MCF 10A (cell line): Measurements from ENCODE around the gene ALKBH2. TPM values are rescaled to one million over a fixed set of nuclear protein-coding genes. Genes with fewer than 3 reads are reported as not detected.

Source experiments
- BruUV-seq: library from RNA; stranded (reverse); fragments of 400-500 nt; replicated peaks from 2 replicates; lab custom pipeline; 2021; lab: Mats Ljungman, UMichigan
- CTCF ChIA-PET: fragments of 300-600 bp; sonication (Branson Sonifier 250); formaldehyde crosslinking; extraction: SDS; loops from one replicate; lab custom pipeline; 2021; ENCODE audit warnings: antibody characterized with exemption, inconsistent platforms; lab: Yijun Ruan, JAX
- POLR2A ChIA-PET: fragments of 300-600, 350-650 bp; sonication (Branson Sonifier 250); formaldehyde crosslinking; extraction: SDS; loops from one replicate; lab custom pipeline; 2020; ENCODE audit warnings: antibody characterized with exemption, inconsistent platforms; lab: Yijun Ruan, JAX
- DNase-seq: peaks from one replicate; pipeline ENCODE4 v3.0.0-alpha.2; 2018; ENCODE audit not compliant: unreplicated experiment
- H3K27ac Mint-ChIP-seq: one replicate; pipeline ENCODE4 v1.8.0; 2022; ENCODE audit warnings: mild to moderate bottlenecking, low read depth, mixed read lengths; ENCODE audit not compliant: unreplicated experiment
- H3K27me3 Mint-ChIP-seq: one replicate; pipeline ENCODE4 v1.8.0; 2022; ENCODE audit warnings: mixed read lengths; ENCODE audit not compliant: insufficient read depth, unreplicated experiment
- H3K36me3 Mint-ChIP-seq: one replicate; pipeline ENCODE4 v1.8.0; 2022; ENCODE audit warnings: mild to moderate bottlenecking, moderate library complexity, mixed read lengths; ENCODE audit not compliant: insufficient read depth, unreplicated experiment
- H3K4me1 Mint-ChIP-seq: one replicate; pipeline ENCODE4 v1.8.0; 2022; ENCODE audit warnings: mixed read lengths; ENCODE audit not compliant: insufficient read depth, unreplicated experiment
- H3K4me3 Mint-ChIP-seq: one replicate; pipeline ENCODE4 v1.8.0; 2022; ENCODE audit warnings: mild to moderate bottlenecking, moderate library complexity, mixed read lengths; ENCODE audit not compliant: unreplicated experiment
- H3K9me3 Mint-ChIP-seq: one replicate; pipeline ENCODE4 v1.8.0; 2022; ENCODE audit warnings: mixed read lengths; ENCODE audit not compliant: unreplicated experiment
- intact Hi-C: fragments of 100-400 bp; cut with micrococcal nuclease; formaldehyde crosslinking; loops from 2 replicates; pipeline ENCODE4 v1.14.1; 2022
- total RNA-seq: library from RNA; stranded (reverse); gene quantifications from 2 replicates; pipeline ENCODE4 v1.2.3, GENCODE V29; 2022
- TF ChIP-seq, protein P1 (sequence below): fragments of 200-600 bp; IDR thresholded peaks from one replicate; pipeline ENCODE4 v1.8.0; 2022; ENCODE audit warnings: antibody characterized with exemption, mild to moderate bottlenecking; ENCODE audit not compliant: unreplicated experiment

The ALKBH2 gene
- total RNA-seq, 1 experiment from 2014 or later: 48.9 TPM

DNA sequence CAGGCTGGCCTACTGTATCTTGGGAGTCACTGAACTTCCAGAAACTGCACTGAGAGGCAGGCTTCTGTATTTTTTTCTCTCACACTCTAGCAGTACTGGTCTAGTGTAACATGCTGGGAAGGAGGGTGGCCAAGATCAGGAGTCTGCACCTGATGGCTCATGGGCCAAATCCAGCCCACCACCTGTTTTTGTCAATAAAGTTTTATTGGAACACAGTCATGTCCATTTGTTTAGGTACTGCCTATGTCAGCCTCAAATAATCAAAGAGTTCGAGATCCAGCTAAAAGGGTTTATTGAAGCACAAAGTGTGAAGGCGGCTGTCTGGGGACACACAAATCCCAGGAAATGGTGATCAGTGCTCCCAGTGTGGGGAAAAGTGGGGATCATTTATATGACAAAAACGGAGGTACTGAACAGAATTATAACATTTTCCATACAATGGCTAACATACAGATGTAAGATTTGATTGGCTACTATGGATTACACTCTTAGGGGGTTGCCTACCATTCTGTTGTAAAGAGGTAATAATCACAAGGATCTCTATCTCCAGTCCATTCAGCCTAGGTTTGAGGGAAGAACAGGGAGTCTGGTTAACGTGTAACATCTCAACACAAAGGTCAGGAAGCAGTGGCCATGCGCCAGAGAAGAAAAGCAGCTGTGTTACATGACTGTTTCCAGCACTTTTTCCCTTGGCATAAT lies 28.0 kb downstream of the ALKBH2 start:
- BruUV-seq: no TSS peak
- CTCF ChIA-PET: no interaction called here
- no peaks in the 10 kb centered on the region for H3K4me1 Mint-ChIP-seq
- POLR2A ChIA-PET: interaction anchor here (1.4 kb wide), 1 partner anchor 27 kb away, joined by 4 read pairs; no protein-coding TSS in a partner anchor
- H3K4me3 Mint-ChIP-seq: no peak overlapping the region
- TF ChIP-seq, protein P1, sequence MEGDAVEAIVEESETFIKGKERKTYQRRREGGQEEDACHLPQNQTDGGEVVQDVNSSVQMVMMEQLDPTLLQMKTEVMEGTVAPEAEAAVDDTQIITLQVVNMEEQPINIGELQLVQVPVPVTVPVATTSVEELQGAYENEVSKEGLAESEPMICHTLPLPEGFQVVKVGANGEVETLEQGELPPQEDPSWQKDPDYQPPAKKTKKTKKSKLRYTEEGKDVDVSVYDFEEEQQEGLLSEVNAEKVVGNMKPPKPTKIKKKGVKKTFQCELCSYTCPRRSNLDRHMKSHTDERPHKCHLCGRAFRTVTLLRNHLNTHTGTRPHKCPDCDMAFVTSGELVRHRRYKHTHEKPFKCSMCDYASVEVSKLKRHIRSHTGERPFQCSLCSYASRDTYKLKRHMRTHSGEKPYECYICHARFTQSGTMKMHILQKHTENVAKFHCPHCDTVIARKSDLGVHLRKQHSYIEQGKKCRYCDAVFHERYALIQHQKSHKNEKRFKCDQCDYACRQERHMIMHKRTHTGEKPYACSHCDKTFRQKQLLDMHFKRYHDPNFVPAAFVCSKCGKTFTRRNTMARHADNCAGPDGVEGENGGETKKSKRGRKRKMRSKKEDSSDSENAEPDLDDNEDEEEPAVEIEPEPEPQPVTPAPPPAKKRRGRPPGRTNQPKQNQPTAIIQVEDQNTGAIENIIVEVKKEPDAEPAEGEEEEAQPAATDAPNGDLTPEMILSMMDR: no peak
- H3K36me3 Mint-ChIP-seq: peaks cover 30% of the 10 kb centered on the region
- no peak overlapping the region for H3K27ac Mint-ChIP-seq
- no peaks in the 10 kb centered on the region for H3K9me3 Mint-ChIP-seq
- intact Hi-C loops: no loop called here
- no peaks in the 10 kb centered on the region for H3K27me3 Mint-ChIP-seq
- no peak for DNase-seq

DNA sequence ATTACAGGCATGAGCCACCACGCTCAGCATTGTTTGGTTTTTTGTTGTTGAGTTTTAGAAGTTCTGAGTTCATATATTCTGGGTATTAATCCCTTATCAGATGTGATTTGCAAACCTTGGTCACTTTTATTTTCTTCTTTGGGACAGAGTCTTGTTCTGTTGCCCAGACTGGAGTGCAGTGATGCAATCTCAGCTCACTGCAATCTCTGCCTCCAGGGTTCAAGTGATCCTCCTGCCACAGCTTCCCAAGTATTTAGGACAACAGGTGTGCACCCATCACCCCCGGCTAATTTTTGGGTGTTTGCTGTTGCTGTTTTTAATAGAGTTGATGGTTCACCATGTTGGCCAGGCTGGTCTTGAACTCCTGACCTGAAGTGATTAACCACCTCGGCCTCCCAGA lies 29.1 kb downstream of the ALKBH2 start:
- Mint-ChIP-seq H3K9me3 (no peaks in the 10 kb centered on the region), H3K36me3 (peaks cover 23% of the 10 kb centered on the region), H3K27ac (no peak overlapping the region), H3K4me1 (no peaks in the 10 kb centered on the region), H3K4me3 (no peak overlapping the region), H3K27me3 (no peaks in the 10 kb centered on the region)
- BruUV-seq: no TSS peak
- DNase-seq: no peak
- ChIA-PET POLR2A (interaction anchor here (0.7 to 1.1 kb wide), 2 partner anchors 10 to 35 kb away, joined by 3 to 4 read pairs; no protein-coding TSS in a partner anchor), CTCF (no interaction called here)
- TF ChIP-seq, protein P1: no peak
- intact Hi-C loops: no loop called here

DNA sequence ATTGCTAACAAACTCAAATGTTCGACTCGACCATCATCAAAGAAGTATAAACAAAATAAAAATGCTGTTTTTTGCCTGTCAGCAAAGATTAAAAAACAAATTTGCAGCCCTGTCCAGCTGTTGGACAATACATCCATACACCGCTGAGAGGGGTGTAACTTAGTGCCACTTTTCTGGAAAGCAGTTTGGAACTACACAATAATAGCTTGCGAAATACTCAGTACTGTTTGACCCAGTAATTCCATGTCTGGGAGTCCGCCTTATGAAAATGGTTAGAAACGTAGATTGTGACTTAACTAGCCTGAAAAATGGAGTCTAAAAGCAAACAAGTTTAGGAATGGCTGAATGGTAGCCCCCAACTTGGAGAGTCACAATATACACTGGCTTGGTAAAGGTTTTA lies 34.5 kb downstream of the ALKBH2 start:
- H3K9me3 Mint-ChIP-seq: no peaks in the 10 kb centered on the region
- H3K4me1 Mint-ChIP-seq: peaks cover 3% of the 10 kb centered on the region
- CTCF ChIA-PET: interaction anchor here (0.7 kb wide), 2 partner anchors 14 to 1080 kb away, joined by 3 to 4 read pairs; no protein-coding TSS in a partner anchor

DNA sequence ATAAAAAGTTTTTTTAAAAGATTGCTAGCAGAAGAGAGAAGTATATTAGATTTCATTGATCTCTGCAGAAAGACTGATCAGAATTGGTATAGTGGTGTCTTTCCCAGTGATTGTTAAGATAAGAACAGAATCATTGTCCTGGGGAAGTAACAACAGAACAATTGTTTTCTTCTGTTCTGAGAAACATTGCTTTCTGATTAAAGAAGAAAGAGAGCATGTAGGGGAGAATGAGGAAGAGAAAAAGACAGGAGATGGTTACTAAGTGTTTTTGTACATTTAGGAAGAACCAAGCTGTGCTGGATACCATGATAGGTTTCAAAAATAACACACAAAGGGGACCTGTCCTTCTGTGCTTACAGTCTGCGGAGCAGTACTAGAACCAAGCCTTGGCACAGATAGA lies 35.9 kb downstream of the ALKBH2 start:
- Mint-ChIP-seq H3K27ac (no peak overlapping the region), H3K36me3 (peaks cover 31% of the 10 kb centered on the region), H3K4me3 (no peak overlapping the region), H3K27me3 (no peaks in the 10 kb centered on the region), H3K4me1 (peaks cover 6% of the 10 kb centered on the region), H3K9me3 (no peaks in the 10 kb centered on the region)
- no peak for DNase-seq
- no TSS peak for BruUV-seq
- intact Hi-C loops: no loop called here
- ChIA-PET POLR2A (no interaction called here), CTCF (no interaction called here)
- TF ChIP-seq, protein P1: no peak

More for the DNA sequence above, 34.5 kb downstream of the ALKBH2 start:
- POLR2A ChIA-PET: no interaction called here
- no peak overlapping the region for H3K4me3 Mint-ChIP-seq
- BruUV-seq: no TSS peak
- H3K27me3 Mint-ChIP-seq: no peaks in the 10 kb centered on the region
- intact Hi-C loops: no loop called here
- TF ChIP-seq, protein P1: no peak
- H3K27ac Mint-ChIP-seq: no peak overlapping the region
- DNase-seq: no peak
- peaks cover 41% of the 10 kb centered on the region for H3K36me3 Mint-ChIP-seq
